Measurements from ENCODE around the gene FGFR3. TPM values are rescaled to one million over a fixed set of nuclear protein-coding genes. Genes with fewer than 3 reads are reported as not detected.

Gene FGFR3
- total RNA-seq, 3 donors from 2014 or later, result 0.08 to 0.30 (median 0.29) TPM

DNA sequence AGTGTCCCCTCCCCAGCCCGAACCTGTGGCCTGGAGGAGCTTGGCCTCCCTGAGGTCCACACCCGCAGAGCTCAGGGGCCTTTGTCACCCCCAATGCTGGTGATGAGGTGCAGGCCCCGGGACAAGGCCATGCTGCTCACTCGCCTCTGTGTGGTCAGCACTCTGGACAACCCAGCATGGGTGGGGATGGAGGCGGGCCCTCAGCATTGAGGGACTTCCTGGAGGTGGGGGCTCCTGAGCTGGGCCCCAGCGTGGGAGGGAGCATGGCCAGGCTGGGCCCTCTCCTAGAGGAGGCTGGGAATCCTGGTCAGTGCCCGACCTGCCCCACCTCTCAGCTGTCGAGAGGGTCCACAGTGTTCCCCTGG, 41.2 kb upstream of the FGFR3 start:
- no peaks in the 10 kb centered on the region for H3K36me3 Mint-ChIP-seq (ENCODE audit: insufficient read depth)

GRCh38 chr4:1752284-1753041, 40.6 kb upstream of the FGFR3 start:
- Mint-ChIP-seq H3K36me3 (ENCODE audit: insufficient read depth) (no peaks in the 10 kb centered on the region), H3K9me3 (no peaks in the 10 kb centered on the region), H3K4me1 (ENCODE audit: low read depth) (no peaks in the 10 kb centered on the region), H3K27me3 (ENCODE audit: low read depth) (no peaks in the 10 kb centered on the region), H3K4me3 (no peak overlapping the region)
- DNase-seq (no peak), ATAC-seq (peak; percentile 12 to 21)

More for the DNA sequence above, 41.2 kb upstream of the FGFR3 start:
- H3K4me3 Mint-ChIP-seq, result no peak overlapping the region
- H3K27me3 Mint-ChIP-seq (ENCODE audit: low read depth), result no peaks in the 10 kb centered on the region
- ATAC-seq (no peak), DNase-seq (no peak)
- no peaks in the 10 kb centered on the region for H3K4me1 Mint-ChIP-seq (ENCODE audit: low read depth)
- no peaks in the 10 kb centered on the region for H3K9me3 Mint-ChIP-seq

DNA sequence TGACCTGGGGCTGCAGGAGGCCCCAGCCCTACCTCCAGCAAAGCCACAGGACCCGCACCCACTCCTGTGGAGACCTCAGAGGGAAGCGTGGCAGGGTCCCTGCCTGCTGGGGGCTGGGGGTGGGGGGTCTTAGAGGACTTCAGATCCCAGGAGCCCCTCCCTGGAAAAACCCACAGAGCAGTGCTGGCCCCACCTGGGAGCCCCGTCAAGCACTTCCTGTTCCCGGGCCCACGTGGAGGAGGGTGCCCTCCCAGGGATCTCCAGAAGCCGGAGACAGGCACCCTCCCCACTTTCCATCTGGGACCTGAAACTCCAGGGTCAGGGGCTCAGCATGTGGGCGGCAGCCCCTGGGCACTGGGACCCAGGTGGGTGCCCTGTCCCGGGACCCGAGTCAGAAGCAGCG, 39.8 kb upstream of the FGFR3 start:
- Mint-ChIP-seq H3K4me1 (ENCODE audit: low read depth) (no peaks in the 10 kb centered on the region), H3K36me3 (ENCODE audit: insufficient read depth) (no peaks in the 10 kb centered on the region), H3K27me3 (ENCODE audit: low read depth) (no peaks in the 10 kb centered on the region), H3K9me3 (no peaks in the 10 kb centered on the region), H3K4me3 (no peak overlapping the region)
- ATAC-seq (no peak), DNase-seq (no peak)

GRCh38 chr4:1753697-1754311, 39.3 kb upstream of the FGFR3 start:
- no peak for ATAC-seq
- no peak for DNase-seq
- no peak overlapping the region for H3K4me3 Mint-ChIP-seq
- H3K36me3 Mint-ChIP-seq (ENCODE audit: insufficient read depth), result no peaks in the 10 kb centered on the region
- no peaks in the 10 kb centered on the region for H3K4me1 Mint-ChIP-seq (ENCODE audit: low read depth)
- no peaks in the 10 kb centered on the region for H3K27me3 Mint-ChIP-seq (ENCODE audit: low read depth)
- H3K9me3 Mint-ChIP-seq, result no peaks in the 10 kb centered on the region

- H3K36me3 Mint-ChIP-seq (ENCODE audit: insufficient read depth), result no peaks in the 10 kb centered on the region
- H3K27me3 Mint-ChIP-seq (ENCODE audit: low read depth), result no peaks in the 10 kb centered on the region
- no peak overlapping the region for H3K4me3 Mint-ChIP-seq
- no peak for DNase-seq
- H3K4me1 Mint-ChIP-seq (ENCODE audit: low read depth), result no peaks in the 10 kb centered on the region
- no peaks in the 10 kb centered on the region for H3K9me3 Mint-ChIP-seq
- ATAC-seq, result no peak
Observed at GRCh38 chr4:1754336-1754735, 38.8 kb upstream of the FGFR3 start.

GRCh38 chr4:1755297-1755696, 37.8 kb upstream of the FGFR3 start:
- ATAC-seq (no peak), DNase-seq (no peak)
- Mint-ChIP-seq H3K36me3 (ENCODE audit: insufficient read depth) (no peaks in the 10 kb centered on the region), H3K4me3 (no peak overlapping the region), H3K9me3 (no peaks in the 10 kb centered on the region), H3K27me3 (ENCODE audit: low read depth) (no peaks in the 10 kb centered on the region), H3K4me1 (ENCODE audit: low read depth) (peaks cover 2% of the 10 kb centered on the region)

GRCh38 chr4:1756079-1756478, 37.0 kb upstream of the FGFR3 start:
- no peaks in the 10 kb centered on the region for H3K36me3 Mint-ChIP-seq (ENCODE audit: insufficient read depth)
- no peaks in the 10 kb centered on the region for H3K27me3 Mint-ChIP-seq (ENCODE audit: low read depth)
- no peak for DNase-seq
- H3K9me3 Mint-ChIP-seq, result no peaks in the 10 kb centered on the region
- peaks cover 2% of the 10 kb centered on the region for H3K4me1 Mint-ChIP-seq (ENCODE audit: low read depth)
- no peak overlapping the region for H3K4me3 Mint-ChIP-seq
- no peak for ATAC-seq

- H3K36me3 Mint-ChIP-seq (ENCODE audit: insufficient read depth), result no peaks in the 10 kb centered on the region
- H3K27me3 Mint-ChIP-seq (ENCODE audit: low read depth), result no peaks in the 10 kb centered on the region
- no peak for DNase-seq
- no peak for ATAC-seq
- no peak overlapping the region for H3K4me3 Mint-ChIP-seq
- H3K9me3 Mint-ChIP-seq, result no peaks in the 10 kb centered on the region
- peaks cover 2% of the 10 kb centered on the region for H3K4me1 Mint-ChIP-seq (ENCODE audit: low read depth)
Observed at GRCh38 chr4:1756893-1757779, 36.0 kb upstream of the FGFR3 start.

DNA sequence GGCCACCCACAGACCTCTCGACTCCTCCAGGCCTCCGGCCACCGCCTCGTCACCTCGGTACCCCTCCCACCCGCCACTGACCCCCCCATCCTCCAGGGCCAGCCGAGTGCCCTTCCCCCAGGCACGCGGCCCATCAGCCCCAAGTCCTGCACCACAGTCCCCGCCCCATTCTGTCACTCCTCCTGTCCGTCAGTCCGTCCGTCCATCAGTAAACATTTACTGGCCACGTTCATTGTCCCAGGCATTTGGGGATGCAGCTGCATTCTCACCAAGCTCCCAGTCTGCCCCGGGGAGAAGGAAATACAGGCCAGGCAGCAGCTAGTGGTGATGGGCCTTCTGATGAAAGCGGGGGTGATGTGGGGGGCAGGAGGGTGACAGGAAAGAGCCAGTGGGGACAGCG, 35.3 kb upstream of the FGFR3 start:
- H3K4me3 Mint-ChIP-seq, result no peak overlapping the region
- H3K4me1 Mint-ChIP-seq (ENCODE audit: low read depth), result peaks cover 2% of the 10 kb centered on the region
- DNase-seq (no peak), ATAC-seq (no peak)
- H3K36me3 Mint-ChIP-seq (ENCODE audit: insufficient read depth), result no peaks in the 10 kb centered on the region
- H3K27me3 Mint-ChIP-seq (ENCODE audit: low read depth), result peaks cover 2% of the 10 kb centered on the region
- H3K9me3 Mint-ChIP-seq, result no peaks in the 10 kb centered on the region

DNA sequence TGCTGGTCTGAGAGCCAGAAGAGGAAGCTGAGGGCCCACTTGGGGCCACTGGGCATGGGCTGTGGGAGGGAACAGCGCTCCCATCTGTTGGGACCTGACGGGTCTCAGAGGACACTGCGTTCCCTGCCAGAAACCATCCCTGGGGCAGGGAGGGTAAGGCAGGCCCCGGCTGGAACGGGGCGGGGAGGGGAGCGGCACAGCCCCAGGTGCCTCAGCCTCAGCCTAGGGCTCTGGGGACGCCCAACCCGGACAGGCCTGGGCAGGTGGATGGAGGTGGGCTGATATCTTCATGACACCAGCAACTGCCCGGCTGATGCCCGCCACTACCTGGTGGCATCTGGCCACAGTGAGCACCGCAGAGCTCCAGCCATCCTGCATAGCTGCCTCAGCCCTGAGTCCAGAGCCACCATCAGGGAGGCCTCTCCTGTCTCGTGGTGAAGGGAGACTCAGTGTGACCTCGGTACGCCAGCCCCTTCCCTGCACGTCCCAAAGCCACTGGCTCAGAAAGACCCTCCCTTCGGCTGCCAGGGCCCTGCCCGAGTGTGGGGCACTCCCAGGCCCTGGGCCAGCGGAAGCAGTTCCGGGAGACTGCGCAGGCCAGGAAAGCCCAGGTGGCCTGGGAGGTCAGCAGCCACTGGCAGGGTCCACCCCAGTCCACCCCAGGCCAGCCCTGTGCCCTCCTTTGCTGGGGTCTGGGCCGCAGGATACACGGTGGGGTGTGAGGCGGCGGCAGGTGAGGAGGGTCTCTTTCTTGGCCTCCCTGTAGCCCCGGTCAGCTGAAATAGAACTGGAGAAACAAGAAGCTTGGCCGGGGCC, 34.6 kb upstream of the FGFR3 start:
- Mint-ChIP-seq H3K9me3 (no peaks in the 10 kb centered on the region), H3K27me3 (ENCODE audit: low read depth) (peaks cover 5% of the 10 kb centered on the region), H3K36me3 (ENCODE audit: insufficient read depth) (no peaks in the 10 kb centered on the region), H3K4me3 (no peak overlapping the region), H3K4me1 (ENCODE audit: low read depth) (peaks cover 2% of the 10 kb centered on the region)
- no peak for ATAC-seq
- no peak for DNase-seq

- Mint-ChIP-seq H3K4me1 (ENCODE audit: low read depth) (peaks cover 2% of the 10 kb centered on the region), H3K36me3 (ENCODE audit: insufficient read depth) (no peaks in the 10 kb centered on the region), H3K4me3 (no peak overlapping the region), H3K27me3 (ENCODE audit: low read depth) (peaks cover 10% of the 10 kb centered on the region), H3K9me3 (no peaks in the 10 kb centered on the region)
- DNase-seq (no peak), ATAC-seq (no peak)
Observed at GRCh38 chr4:1759170-1759817, 33.8 kb upstream of the FGFR3 start.

- Mint-ChIP-seq H3K9me3 (no peaks in the 10 kb centered on the region), H3K36me3 (ENCODE audit: insufficient read depth) (no peaks in the 10 kb centered on the region), H3K4me1 (ENCODE audit: low read depth) (peaks cover 2% of the 10 kb centered on the region), H3K27me3 (ENCODE audit: low read depth) (peaks cover 11% of the 10 kb centered on the region), H3K4me3 (no peak overlapping the region)
- no peak for DNase-seq
- ATAC-seq, result no peak
Observed at GRCh38 chr4:1759818-1760223, 33.3 kb upstream of the FGFR3 start.

GRCh38 chr4:1760521-1761071, 32.5 kb upstream of the FGFR3 start:
- DNase-seq (no peak), ATAC-seq (no peak)
- Mint-ChIP-seq H3K36me3 (ENCODE audit: insufficient read depth) (no peaks in the 10 kb centered on the region), H3K27me3 (ENCODE audit: low read depth) (peaks cover 19% of the 10 kb centered on the region), H3K4me3 (no peak overlapping the region), H3K4me1 (ENCODE audit: low read depth) (peaks cover 2% of the 10 kb centered on the region), H3K9me3 (no peaks in the 10 kb centered on the region)
